Osteoblast (primary cell): Measurements from ENCODE around the gene KCNIP3. TPM values are rescaled to one million over a fixed set of nuclear protein-coding genes. Genes with fewer than 3 reads are reported as not detected.

Experiments
- DNase-seq: peaks from one replicate; pipeline ENCODE4 v3.0.0; 2011; ENCODE audit warnings: low spot score, mixed read lengths; ENCODE audit not compliant: insufficient read length; ENCODE audit errors: missing footprints
- H2AFZ ChIP-seq: 2 replicates; pipeline ENCODE4 v1.6.0; 2011; ENCODE audit warnings: mild to moderate bottlenecking, low read length
- H3K27ac ChIP-seq: 2 replicates; pipeline ENCODE4 v1.5.1; 2011; ENCODE audit warnings: mild to moderate bottlenecking, low read depth, low read length, moderate library complexity
- H3K27me3 ChIP-seq: 2 replicates; pipeline ENCODE4 v1.6.0; 2012; ENCODE audit warnings: mild to moderate bottlenecking, control low read depth, inconsistent platforms, low read length, moderate library complexity; ENCODE audit not compliant: insufficient read depth
- H3K36me3 ChIP-seq: 2 replicates; pipeline ENCODE4 v1.5.1; 2011; ENCODE audit warnings: mild to moderate bottlenecking, low read length, control low read depth, moderate library complexity; ENCODE audit not compliant: insufficient read depth
- H3K4me1 ChIP-seq: 2 replicates; pipeline ENCODE4 v1.5.1; 2011; ENCODE audit warnings: mild to moderate bottlenecking, low read length, control low read depth, moderate library complexity; ENCODE audit not compliant: insufficient read depth
- H3K4me2 ChIP-seq: 2 replicates; pipeline ENCODE4 v1.6.0; 2011; ENCODE audit warnings: mild to moderate bottlenecking, low read length; ENCODE audit not compliant: insufficient read depth
- H3K4me3 ChIP-seq: fragments of 200-600 bp; sonication (generic); 3 replicates; pipeline ENCODE4 v1.5.1; 2012; ENCODE audit warnings: mild to moderate bottlenecking, low read length, inconsistent platforms; ENCODE audit not compliant: insufficient read depth
- H3K79me2 ChIP-seq: 2 replicates; pipeline ENCODE4 v1.6.0; 2012; ENCODE audit warnings: mild to moderate bottlenecking, low read length, control low read depth, inconsistent platforms; ENCODE audit not compliant: insufficient read depth
- H3K9me3 ChIP-seq: 2 replicates; pipeline ENCODE4 v1.5.1; 2011; ENCODE audit warnings: low read depth, low read length, control low read depth
- H4K20me1 ChIP-seq: 2 replicates; pipeline ENCODE4 v1.6.0; 2012; ENCODE audit warnings: mild to moderate bottlenecking, low read length, control low read depth; ENCODE audit not compliant: insufficient read depth
- CTCF ChIP-seq: IDR thresholded peaks from 2 replicates; pipeline ENCODE4 v1.5.1; 2011; ENCODE audit warnings: mild to moderate bottlenecking, low read depth, low read length, moderate library complexity; ENCODE audit errors: extremely low read depth
- total RNA-seq: library from RNA; depleted of rRNA; stranded (reverse); fragments of >200 nt; gene quantifications from 2 replicates; pipeline ENCODE4 v1.2.3, GENCODE V29; 2012

Gene KCNIP3
- total RNA-seq, 1 donor = under 0.01 TPM

GRCh38 chr2:95317665-95318425, 20.7 kb downstream of the KCNIP3 start:
- Histone ChIP-seq H3K79me2 (no peaks in the 10 kb centered on the region), H4K20me1 (peaks cover 4% of the 10 kb centered on the region), H3K27me3 (peaks cover 13% of the 10 kb centered on the region), H3K4me3 (no peak overlapping the region), H3K4me1 (peaks cover 29% of the 10 kb centered on the region), H3K9me3 (no peaks in the 10 kb centered on the region), H3K4me2 (no peak overlapping the region), H2AFZ (no peak overlapping the region), H3K36me3 (no peaks in the 10 kb centered on the region), H3K27ac (no peak overlapping the region)
- TF ChIP-seq CTCF = no peak
- no peak for DNase-seq

GRCh38 chr2:95318431-95319220, 21.5 kb downstream of the KCNIP3 start:
- no peak for TF ChIP-seq CTCF
- H4K20me1 ChIP-seq = peaks cover 4% of the 10 kb centered on the region
- H3K4me2 ChIP-seq = no peak overlapping the region
- no peak for DNase-seq
- peaks cover 29% of the 10 kb centered on the region for H3K4me1 ChIP-seq
- H3K4me3 ChIP-seq = no peak overlapping the region
- peaks cover 10% of the 10 kb centered on the region for H3K27me3 ChIP-seq
- no peaks in the 10 kb centered on the region for H3K9me3 ChIP-seq
- no peak overlapping the region for H2AFZ ChIP-seq
- no peaks in the 10 kb centered on the region for H3K36me3 ChIP-seq
- no peaks in the 10 kb centered on the region for H3K79me2 ChIP-seq
- no peak overlapping the region for H3K27ac ChIP-seq

GRCh38 chr2:95319481-95320343, 22.6 kb downstream of the KCNIP3 start:
- no peaks in the 10 kb centered on the region for H3K36me3 ChIP-seq
- H3K4me2 ChIP-seq = no peak overlapping the region
- TF ChIP-seq CTCF = no peak
- H3K4me1 ChIP-seq = peaks cover 28% of the 10 kb centered on the region
- H4K20me1 ChIP-seq = peaks cover 4% of the 10 kb centered on the region
- no peaks in the 10 kb centered on the region for H3K9me3 ChIP-seq
- no peak overlapping the region for H3K4me3 ChIP-seq
- H2AFZ ChIP-seq = no peak overlapping the region
- no peak for DNase-seq
- peaks cover 4% of the 10 kb centered on the region for H3K27me3 ChIP-seq
- H3K27ac ChIP-seq = no peak overlapping the region
- H3K79me2 ChIP-seq = no peaks in the 10 kb centered on the region
